Measurements from ENCODE around the gene HSPH1. TPM values are rescaled to one million over a fixed set of nuclear protein-coding genes. Genes with fewer than 3 reads are reported as not detected.
A peak's percentile ranks its signal among the peaks of the same experiment; 100 is the strongest.

HSPH1 gene
- total and polyA plus RNA-seq, 2 of the 13 experiments (the other 11 are each of a cell fraction or from before 2014, with no cell fraction given), result 13.0 to 62.9 TPM

DNA sequence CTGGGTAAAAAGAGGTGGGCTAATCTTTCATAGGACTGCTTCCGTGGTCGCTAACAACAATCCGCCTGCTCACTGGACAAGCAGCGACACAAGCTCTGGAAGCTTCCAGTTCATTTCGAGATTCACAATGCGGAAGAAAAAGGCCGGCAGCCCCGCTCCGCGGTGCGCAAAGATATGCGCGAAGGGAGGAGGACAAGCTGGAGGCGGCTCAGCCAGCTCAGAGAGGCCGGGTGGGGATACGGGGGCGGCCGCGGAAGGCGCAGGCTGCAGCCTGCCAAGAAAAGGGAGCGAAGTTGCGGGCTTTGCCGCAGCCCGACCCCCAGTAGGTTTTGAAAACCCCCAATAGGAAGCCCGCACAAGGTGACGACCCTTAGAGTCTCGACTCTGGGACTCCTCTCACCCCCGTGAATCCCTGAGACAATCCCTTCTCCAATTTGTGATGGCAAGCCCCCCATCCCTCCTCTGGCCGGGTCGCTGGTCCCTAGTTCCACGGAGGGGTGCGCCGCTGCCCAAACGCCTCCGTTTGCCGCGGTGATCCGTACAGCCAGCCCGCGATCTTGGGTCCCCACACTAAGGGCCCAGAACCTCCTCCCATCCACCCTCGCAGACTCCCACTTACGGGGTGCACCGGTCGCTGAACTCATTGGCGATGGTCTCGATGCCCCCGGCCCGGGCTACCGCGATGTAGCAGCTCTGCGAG, 697 bp downstream of the HSPH1 start (continued):
- TF ChIP-seq ELF1 (CRISPR knock-in tag; IDR thresholded peaks at IDR 0.05), result peak; percentile 64
- TF ChIP-seq GABPA (IDR thresholded peaks at IDR 0.05; ENCODE audit: low read depth, low read length), result no peak
- peak; percentile 33; the same call in 1 of the 2 replicates for TF ChIP-seq GABPA (CRISPR knock-in tag; IDR thresholded peaks at IDR 0.05; ENCODE audit: low read depth)
- TF ChIP-seq PHB2 (IDR thresholded peaks at IDR 0.05; ENCODE audit: partially characterized antibody), result no peak
- no peak for TF ChIP-seq RBFOX2 (IDR thresholded peaks at IDR 0.05; ENCODE audit: low read depth, low read length)
- TF ChIP-seq, protein P1, sequence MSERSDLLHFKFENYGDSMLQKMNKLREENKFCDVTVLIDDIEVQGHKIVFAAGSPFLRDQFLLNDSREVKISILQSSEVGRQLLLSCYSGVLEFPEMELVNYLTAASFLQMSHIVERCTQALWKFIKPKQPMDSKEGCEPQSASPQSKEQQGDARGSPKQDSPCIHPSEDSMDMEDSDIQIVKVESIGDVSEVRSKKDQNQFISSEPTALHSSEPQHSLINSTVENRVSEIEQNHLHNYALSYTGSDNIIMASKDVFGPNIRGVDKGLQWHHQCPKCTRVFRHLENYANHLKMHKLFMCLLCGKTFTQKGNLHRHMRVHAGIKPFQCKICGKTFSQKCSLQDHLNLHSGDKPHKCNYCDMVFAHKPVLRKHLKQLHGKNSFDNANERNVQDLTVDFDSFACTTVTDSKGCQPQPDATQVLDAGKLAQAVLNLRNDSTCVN (CRISPR knock-in tag; IDR thresholded peaks at IDR 0.05; ENCODE audit: borderline replicate concordance), result 0 out of 2 replicates have a peak, but pooled peaks have one; percentile 30
- TF ChIP-seq ZNF563 (CRISPR knock-in tag; IDR thresholded peaks at IDR 0.05), result 0 out of 2 replicates have a peak, but pooled peaks have one; percentile 10
- peak; percentile 95 for TF ChIP-seq AGO1 (IDR thresholded peaks at IDR 0.05; ENCODE audit: low read depth, low read length, poor library complexity, severe bottlenecking)
- peak; percentile 94 for TF ChIP-seq HNRNPLL (IDR thresholded peaks at IDR 0.05; ENCODE audit: low read depth, low read length, poor library complexity, severe bottlenecking)
- TF ChIP-seq CBFB (CRISPR knock-in tag; IDR thresholded peaks at IDR 0.05), result no peak
- no peak for TF ChIP-seq TBX3 (IDR thresholded peaks at IDR 0.05; ENCODE audit: borderline replicate concordance)
- TF ChIP-seq MAX (IDR thresholded peaks at IDR 0.05), result 0 out of 2 replicates have a peak, but pooled peaks have one; percentile 12
- TF ChIP-seq SIN3A (IDR thresholded peaks at IDR 0.05; ENCODE audit: borderline replicate concordance, low read depth, low read length), result peak; percentile 24; the same call in 1 of the 2 replicates
- no peak for TF ChIP-seq HNRNPK (IDR thresholded peaks at IDR 0.05; ENCODE audit: low read depth, low read length, poor library complexity, severe bottlenecking)

All from HepG2 (cell line).